Choroid plexus epithelial cell (primary cell): ENCODE results near the gene CYP1A1.

Source experiments
- DNase-seq: peaks from one replicate; pipeline ENCODE4 v3.0.0-alpha.2; 2010; ENCODE audit warnings: low read depth
- H3K4me3 ChIP-seq: 2 replicates; pipeline ENCODE4 v1.5.1; 2011; ENCODE audit warnings: low read depth, mild to moderate bottlenecking, control low read depth, low read length, moderate library complexity
- CTCF ChIP-seq: conservative IDR thresholded peaks from 2 replicates; pipeline ENCODE4 v1.5.1; 2011; ENCODE audit warnings: low read depth, mild to moderate bottlenecking, control low read depth, inconsistent platforms, low read length, moderate library complexity

Gene CYP1A1

GRCh38 chr15:74669627-74670026, 55.7 kb downstream of the CYP1A1 start:
- TF ChIP-seq CTCF, result no peak
- no peak for DNase-seq
- no peak overlapping the region for H3K4me3 ChIP-seq
